K562 (cell line): ENCODE data around the gene ATRN. TPM values are rescaled to one million over a fixed set of nuclear protein-coding genes. Genes with fewer than 3 reads are reported as not detected.

Experiments
- ATAC-seq: fragments of 200-7000 bp; cut with Tn5 transposase; 3 replicates; pipeline ENCODE4 v1.9.1; 2020; ENCODE audit warnings: moderate library complexity
- BruUV-seq: library from RNA; stranded (reverse); fragments of 400-500 nt; replicated peaks from 2 replicates; lab custom pipeline; 2021; lab: Mats Ljungman, UMichigan
- CTCF ChIA-PET: fragments of 300-600 bp; formaldehyde crosslinking; extraction: SDS; loops from one replicate; lab custom pipeline; 2021; ENCODE audit warnings: low intra/inter-chr PET ratio; lab: Yijun Ruan, JAX
- POLR2A ChIA-PET: fragments of 300-600, 350-650 bp; sonication (Branson Sonifier 250); formaldehyde crosslinking; extraction: SDS; loops from one replicate; lab custom pipeline; 2021; ENCODE audit warnings: antibody characterized with exemption, inconsistent platforms; lab: Yijun Ruan, JAX
- DNase-seq, 4 experiments: peaks; one replicate each; pipeline versions ENCODE4 v3.0.0 to v3.0.0-alpha.2; 2011 to 2018; ENCODE audit warnings: low spot score in 3 of 4, mixed read lengths in 3 of 4; ENCODE audit errors: extremely low read depth in 1 of 4
- FAIRE-seq: peaks from 2 replicates; lab custom pipeline; 2011; peaks lifted over from hg19 to GRCh38; lab: Jason Lieb, UNC
- H2AFZ ChIP-seq: 2 replicates; pipeline ENCODE4 v1.6.0; 2011; ENCODE audit warnings: low read depth, low read length, control low read depth, inconsistent platforms
- H3K27ac ChIP-seq: fragments of 200-600 bp; 3 replicates; pipeline ENCODE4 v1.8.0; 2011; ENCODE audit warnings: low read depth, mild to moderate bottlenecking, control low read depth, inconsistent platforms, low read length, moderate library complexity, mixed read lengths; ENCODE audit errors: extremely low read depth
- H3K27me3 ChIP-seq, 2 experiments: fragments of 300-600 bp in 1 of 2; 2 replicates in 1 of 2; 3 replicates in 1 of 2; pipeline versions ENCODE4 v1.6.0 to v1.8.0; 2011; ENCODE audit warnings: inconsistent platforms in 2 of 2, low read length in 2 of 2, mild to moderate bottlenecking in 1 of 2, mixed read lengths in 1 of 2, moderate library complexity in 1 of 2; ENCODE audit not compliant: control insufficient read depth in 2 of 2, insufficient read depth in 2 of 2
- H3K36me3 ChIP-seq: fragments of 300-600 bp; 3 replicates; pipeline ENCODE4 v1.8.0; 2011; ENCODE audit warnings: mild to moderate bottlenecking, low read length, inconsistent platforms; ENCODE audit not compliant: control insufficient read depth, insufficient read depth
- H3K4me1 ChIP-seq, 2 experiments: fragments of 200-600 bp in 1 of 2; replicated peaks in 1 of 2; 2 replicates in 1 of 2; 3 replicates in 1 of 2; pipeline versions ENCODE4 v1.5.1 to v1.8.0; 2011; ENCODE audit warnings: inconsistent platforms in 2 of 2, low read length in 2 of 2, mild to moderate bottlenecking in 1 of 2, mixed read lengths in 1 of 2, moderate library complexity in 1 of 2; ENCODE audit not compliant: control insufficient read depth in 2 of 2, insufficient read depth in 2 of 2
- H3K4me2 ChIP-seq: 2 replicates; pipeline ENCODE4 v1.6.1; 2011; ENCODE audit warnings: low read length, control low read depth, inconsistent platforms, mixed read lengths; ENCODE audit not compliant: insufficient read depth
- H3K4me3 ChIP-seq: fragments of 200-600 bp; sonication (generic), shearing (Covaris generic); 2 replicates; pipeline ENCODE4 v1.5.1; 2016; ENCODE audit warnings: control low read depth, inconsistent platforms
- H3K79me2 ChIP-seq: fragments of 200-600 bp; 3 replicates; pipeline ENCODE4 v1.8.0; 2011; ENCODE audit warnings: low read length, inconsistent platforms; ENCODE audit not compliant: control insufficient read depth, insufficient read depth
- H3K9ac ChIP-seq, 2 experiments: 2 replicates each; pipeline versions ENCODE4 v1.6.0 to v1.6.1; 2011; ENCODE audit warnings: low read depth in 2 of 2, low read length in 2 of 2, control low read depth in 1 of 2, inconsistent platforms in 1 of 2, mild to moderate bottlenecking in 1 of 2, mixed read lengths in 1 of 2; ENCODE audit not compliant: insufficient read depth in 1 of 2
- H3K9me1 ChIP-seq: one replicate; pipeline ENCODE4 v1.6.0; 2011; ENCODE audit warnings: inconsistent platforms, mild to moderate bottlenecking, low read length, moderate library complexity; ENCODE audit not compliant: control insufficient read depth, insufficient read depth
- H3K9me3 ChIP-seq: replicated peaks from 2 replicates; pipeline ENCODE4 v1.5.1; 2011; ENCODE audit warnings: low read depth, low read length, inconsistent platforms; ENCODE audit not compliant: control insufficient read depth, insufficient read depth
- H4K20me1 ChIP-seq: replicated peaks from 2 replicates; pipeline ENCODE4 v1.6.1; 2011; ENCODE audit warnings: low read length, inconsistent platforms, mixed read lengths; ENCODE audit not compliant: control insufficient read depth, insufficient read depth
- ARID1B ChIP-seq: fragments of 450-650 bp; IDR thresholded peaks from 2 replicates; pipeline ENCODE4 v1.6.1; 2016; ENCODE audit warnings: antibody characterized with exemption, mild to moderate bottlenecking, inconsistent platforms
- IFI16 ChIP-seq: fragments of 250-450 bp; sonication (Bioruptor Pico); IDR thresholded peaks from 2 replicates; pipeline ENCODE4 v2.1.2; 2022; ENCODE audit warnings: mild to moderate bottlenecking, inconsistent platforms
- KLF6 ChIP-seq: fragments of 250-450 bp; sonication (Bioruptor Pico); IDR thresholded peaks from 2 replicates; pipeline ENCODE4 v1.4.0; 2020; ENCODE audit warnings: mild to moderate bottlenecking, moderate library complexity, borderline replicate concordance
- NFE2 ChIP-seq: IDR thresholded peaks from 2 replicates; pipeline ENCODE4 v1.6.1; 2014; ENCODE audit warnings: antibody characterized with exemption, low read depth
- NKRF ChIP-seq: fragments of 450-650 bp; IDR thresholded peaks from 2 replicates; pipeline ENCODE4 v1.6.1; 2016; ENCODE audit warnings: borderline replicate concordance
- NR4A1 ChIP-seq, 2 experiments: fragments of 250-450 bp in 1 of 2; fragments of 450-650 bp in 1 of 2; sonication (Bioruptor Pico) in 1 of 2; IDR thresholded peaks; 2 replicates each; pipeline versions ENCODE4 v1.4.0 to v1.6.1; 2016 to 2020; ENCODE audit warnings: mild to moderate bottlenecking in 2 of 2, missing compliant biosample characterization in 1 of 2, missing genetic modification characterization in 1 of 2, moderate library complexity in 1 of 2
- TEAD1 ChIP-seq, 2 experiments: fragments of 450-650 bp in 1 of 2; sonication (generic) in 1 of 2; formaldehyde crosslinking; IDR thresholded peaks; 2 replicates each; pipeline versions ENCODE4 v1.4.0 to v1.8.0; 2020 to 2022; ENCODE audit warnings: mild to moderate bottlenecking in 2 of 2, missing genetic modification reagents in 1 of 2
- ZNF316 ChIP-seq: fragments of 450-650 bp; IDR thresholded peaks from 2 replicates; pipeline ENCODE4 v1.6.1; 2016
- WGBS: fragments of 100-300 bp; shearing (Covaris generic); methylation state at CpG from one replicate; pipeline ENCODE4 v1.1.6; 2016; ENCODE audit warnings: low coverage, mixed read lengths; ENCODE audit not compliant: insufficient coverage; ENCODE audit errors: missing lambda C conversion rate; 5-methylcytosine and 5-hydroxymethylcytosine counted together
- in situ Hi-C: fragments of 300-500 bp; cut with MboI; formaldehyde crosslinking; loops from 4 replicates; pipeline ENCODE4 v1.15.0; 2018; ENCODE audit warnings: inconsistent platforms, mixed read lengths
- intact Hi-C: fragments of 100-400 bp; cut with micrococcal nuclease; formaldehyde crosslinking; loops from 2 replicates; pipeline ENCODE4 v1.14.2; 2022
- polyA plus RNA-seq, 8 experiments: library from polyadenylated mRNA; depleted of rRNA in 4 of 8; stranded (reverse) in 5 of 8; unstranded in 3 of 8; fragments of >200 nt; fragmentation: Nextera tagmentation in 2 of 8; fragmentation: Illumina TruSeq in 1 of 8; extraction: Ambion mirVana in 2 of 8; extraction: Trizol in 1 of 8; gene quantifications; 2 replicates each; pipeline versions ENCODE4 v1.2.1 to v1.2.3, GENCODE V29; 2011 to 2014; ENCODE audit warnings: inconsistent platforms in 1 of 8, missing spikeins in 1 of 8
- total RNA-seq, 7 experiments: library from RNA; depleted of rRNA in 6 of 7; stranded (reverse); fragments of >200 nt in 6 of 7; fragmentation: Illumina TruSeq in 2 of 7; extraction: Trizol in 2 of 7; gene quantifications; 2 replicates each; pipeline versions ENCODE4 v1.2.1 to v1.2.3, GENCODE V29; 2011 to 2021; ENCODE audit warnings: low replicate concordance in 1 of 7

The ATRN gene
- total and polyA plus RNA-seq, 9 of the 15 experiments (the other 6 are each of a cell fraction or from before 2014, with no cell fraction given): 0.69 to 16.5 (median 7.6) TPM

- H4K20me1 ChIP-seq: 0 out of 2 replicates have a peak, but pooled peaks cover 6% of the 10 kb centered on the region
- H3K27me3 ChIP-seq: peaks cover 2 to 44% of the 10 kb centered on the region in 2 experiments; a peak in 3 of 5 replicates
- DNase-seq: no peak
- peaks cover 0 to 29% of the 10 kb centered on the region in 2 experiments; a peak in 4 of 5 replicates for H3K4me1 ChIP-seq
- no peaks in the 10 kb centered on the region for H3K79me2 ChIP-seq
- H3K27ac ChIP-seq: no peak overlapping the region
- 4% methylated on average over 4 of the region's 10 CpGs for WGBS
- FAIRE-seq: no peak
- in situ Hi-C loops: no loop called here
- ChIA-PET CTCF (no interaction called here), POLR2A (interaction anchor here (0.6 kb wide), 1 partner anchor 59 kb away, joined by 7 read pairs; no protein-coding TSS in a partner anchor)
- no peak overlapping the region for H3K4me3 ChIP-seq
- H2AFZ ChIP-seq: no peak overlapping the region
- H3K4me2 ChIP-seq: no peak overlapping the region
- no peak for ATAC-seq
- no peaks in the 10 kb centered on the region for H3K9me3 ChIP-seq
- no peaks in the 10 kb centered on the region for H3K36me3 ChIP-seq
- intact Hi-C loops: loop anchor here (10.0 kb wide), 1 partner anchor 114 kb away; the partner anchor contains the start of genes CENPB and SPEF1
- H3K9me1 ChIP-seq: no peaks in the 10 kb centered on the region
- H3K9ac ChIP-seq: no peak overlapping the region
- BruUV-seq: no TSS peak
- TF ChIP-seq NR4A1 (CRISPR knock-in tag; IDR thresholded peaks at IDR 0.05) (no peak), NR4A1 (tag; IDR thresholded peaks at IDR 0.05) (no peak), TEAD1 (CRISPR knock-in tag; IDR thresholded peaks at IDR 0.05) (no peak), IFI16 (CRISPR knock-in tag) (no peak), NKRF (no peak), NFE2 (no peak), ZNF316 (no peak), KLF6 (CRISPR knock-in tag) (no peak), ARID1B (no peak)
These were observed 200.1 kb downstream of the ATRN start for GRCh38 chr20:3670945-3671344.
